Measurements from ENCODE around the gene LRRC7.
A peak's percentile ranks its signal among the peaks of the same experiment; 100 is the strongest.
"Not testable (repeated sequence)": the region's sequence is repeated elsewhere in the genome, so short reads cannot be mapped to it uniquely, and the experiment has no call there.

The LRRC7 gene

GRCh38 chr1:69987881-69988280, 420.2 kb downstream of the LRRC7 start:
- DNase-seq, result no peak

- DNase-seq, result no peak
Observed at GRCh38 chr1:69991644-69992043, 423.9 kb downstream of the LRRC7 start.

- DNase-seq, result no peak
Observed at GRCh38 chr1:69992594-69992993, 424.9 kb downstream of the LRRC7 start.

GRCh38 chr1:69993810-69994209, 426.1 kb downstream of the LRRC7 start:
- no peak for DNase-seq

- no peak for DNase-seq
Observed at GRCh38 chr1:69994241-69994640, 426.5 kb downstream of the LRRC7 start.

GRCh38 chr1:69998847-69999246, 431.1 kb downstream of the LRRC7 start:
- DNase-seq, result no peak

- no peak for DNase-seq
Observed at GRCh38 chr1:70003211-70003908, 435.6 kb downstream of the LRRC7 start.

- no peak for DNase-seq
Observed at GRCh38 chr1:70005386-70006034, 437.8 kb downstream of the LRRC7 start.

- DNase-seq, result no peak
Observed at GRCh38 chr1:70008660-70009059, 440.9 kb downstream of the LRRC7 start.

- DNase-seq, result no peak
Observed at GRCh38 chr1:70017770-70018169, 450.0 kb downstream of the LRRC7 start.

- no peak for DNase-seq
Observed at GRCh38 chr1:70024272-70024671, 456.6 kb downstream of the LRRC7 start.

- DNase-seq, result no peak
Observed at GRCh38 chr1:70025052-70025451, 457.3 kb downstream of the LRRC7 start.

GRCh38 chr1:70025846-70026245, 458.1 kb downstream of the LRRC7 start:
- DNase-seq, result no peak

GRCh38 chr1:70033266-70033873, 465.6 kb downstream of the LRRC7 start:
- DNase-seq, result no peak

GRCh38 chr1:70033936-70034335, 466.2 kb downstream of the LRRC7 start:
- DNase-seq, result no peak

- peak; percentile 38 for DNase-seq
Observed at GRCh38 chr1:70034403-70034802, 466.7 kb downstream of the LRRC7 start.

- no peak for DNase-seq
Observed at GRCh38 chr1:70038025-70038424, 470.3 kb downstream of the LRRC7 start.

- DNase-seq, result no peak
Observed at GRCh38 chr1:70039485-70039884, 471.8 kb downstream of the LRRC7 start.

GRCh38 chr1:70041317-70042045, 473.8 kb downstream of the LRRC7 start:
- DNase-seq, result no peak

- DNase-seq, result no peak
Observed at GRCh38 chr1:70042090-70042731, 474.5 kb downstream of the LRRC7 start.

GRCh38 chr1:70043804-70044203, 476.1 kb downstream of the LRRC7 start:
- no peak for DNase-seq

GRCh38 chr1:70044832-70045231, 477.1 kb downstream of the LRRC7 start:
- no peak for DNase-seq

GRCh38 chr1:70045581-70045980, 477.9 kb downstream of the LRRC7 start:
- not testable (repeated sequence) for DNase-seq

Measured in NCI-H2171 (cell line).